Mesothelial cell of epicardium (in vitro differentiated cells): ENCODE results near the gene CASTOR1. TPM values are rescaled to one million over a fixed set of nuclear protein-coding genes. Genes with fewer than 3 reads are reported as not detected.
A peak's percentile ranks its signal among the peaks of the same experiment; 100 is the strongest.

Experiments used
- DNase-seq, 2 experiments: peaks; one replicate each; pipeline ENCODE4 v3.0.0; 2021; ENCODE audit warnings: low spot score in 2 of 2; ENCODE audit not compliant: unreplicated experiment in 2 of 2
- H3K27ac Mint-ChIP-seq: 2 replicates; pipeline ENCODE4 v1.8.0; 2021; ENCODE audit warnings: mixed read lengths
- H3K27me3 Mint-ChIP-seq: 2 replicates; pipeline ENCODE4 v1.8.0; 2021; ENCODE audit warnings: low read depth, mixed read lengths
- H3K36me3 Mint-ChIP-seq: 2 replicates; pipeline ENCODE4 v1.8.0; 2021; ENCODE audit warnings: mixed read lengths
- H3K4me1 Mint-ChIP-seq: 2 replicates; pipeline ENCODE4 v1.8.0; 2021; ENCODE audit warnings: mixed read lengths
- H3K4me3 Mint-ChIP-seq: 2 replicates; pipeline ENCODE4 v1.8.0; 2021; ENCODE audit warnings: mild to moderate bottlenecking, moderate library complexity, mixed read lengths
- H3K9me3 Mint-ChIP-seq: 2 replicates; pipeline ENCODE4 v1.8.0; 2021; ENCODE audit warnings: mixed read lengths
- total RNA-seq: library from RNA; stranded (reverse); gene quantifications from 3 replicates; pipeline ENCODE4 v1.2.1, GENCODE V29; 2021
- TF ChIP-seq, protein P1 (sequence below): fragments of 200-600 bp; sonication (generic); IDR thresholded peaks from one replicate; pipeline ENCODE4 v1.5.0; 2021; ENCODE audit warnings: antibody characterized with exemption; ENCODE audit not compliant: unreplicated experiment

Gene CASTOR1
- total RNA-seq, 1 donor from 2014 or later, result 13.5 TPM

DNA sequence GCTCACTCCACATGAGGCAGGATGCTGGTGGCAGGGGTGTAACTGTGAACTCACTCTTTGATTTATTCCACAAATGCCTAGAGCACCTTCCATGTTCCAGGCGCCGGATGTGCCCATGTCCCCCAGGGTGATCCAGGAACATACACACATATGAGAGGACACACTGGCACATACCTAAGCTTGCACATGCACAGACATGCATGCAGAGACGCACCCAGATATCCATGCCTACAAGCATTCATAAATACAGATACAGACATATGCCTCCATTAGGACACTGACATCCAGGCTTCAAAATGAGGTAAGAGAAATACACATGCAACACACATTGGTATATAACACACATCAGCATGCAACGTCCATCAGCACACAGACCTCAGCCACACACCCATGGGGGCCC is 27.2 kb downstream of the CASTOR1 start:
- Mint-ChIP-seq H3K27me3 (peaks cover 8% of the 10 kb centered on the region), H3K9me3 (no peaks in the 10 kb centered on the region), H3K4me3 (no peak overlapping the region), H3K36me3 (no peaks in the 10 kb centered on the region), H3K4me1 (no peaks in the 10 kb centered on the region), H3K27ac (no peak overlapping the region)
- TF ChIP-seq, protein P1, sequence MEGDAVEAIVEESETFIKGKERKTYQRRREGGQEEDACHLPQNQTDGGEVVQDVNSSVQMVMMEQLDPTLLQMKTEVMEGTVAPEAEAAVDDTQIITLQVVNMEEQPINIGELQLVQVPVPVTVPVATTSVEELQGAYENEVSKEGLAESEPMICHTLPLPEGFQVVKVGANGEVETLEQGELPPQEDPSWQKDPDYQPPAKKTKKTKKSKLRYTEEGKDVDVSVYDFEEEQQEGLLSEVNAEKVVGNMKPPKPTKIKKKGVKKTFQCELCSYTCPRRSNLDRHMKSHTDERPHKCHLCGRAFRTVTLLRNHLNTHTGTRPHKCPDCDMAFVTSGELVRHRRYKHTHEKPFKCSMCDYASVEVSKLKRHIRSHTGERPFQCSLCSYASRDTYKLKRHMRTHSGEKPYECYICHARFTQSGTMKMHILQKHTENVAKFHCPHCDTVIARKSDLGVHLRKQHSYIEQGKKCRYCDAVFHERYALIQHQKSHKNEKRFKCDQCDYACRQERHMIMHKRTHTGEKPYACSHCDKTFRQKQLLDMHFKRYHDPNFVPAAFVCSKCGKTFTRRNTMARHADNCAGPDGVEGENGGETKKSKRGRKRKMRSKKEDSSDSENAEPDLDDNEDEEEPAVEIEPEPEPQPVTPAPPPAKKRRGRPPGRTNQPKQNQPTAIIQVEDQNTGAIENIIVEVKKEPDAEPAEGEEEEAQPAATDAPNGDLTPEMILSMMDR, result no peak
- DNase-seq, result no peak

DNA sequence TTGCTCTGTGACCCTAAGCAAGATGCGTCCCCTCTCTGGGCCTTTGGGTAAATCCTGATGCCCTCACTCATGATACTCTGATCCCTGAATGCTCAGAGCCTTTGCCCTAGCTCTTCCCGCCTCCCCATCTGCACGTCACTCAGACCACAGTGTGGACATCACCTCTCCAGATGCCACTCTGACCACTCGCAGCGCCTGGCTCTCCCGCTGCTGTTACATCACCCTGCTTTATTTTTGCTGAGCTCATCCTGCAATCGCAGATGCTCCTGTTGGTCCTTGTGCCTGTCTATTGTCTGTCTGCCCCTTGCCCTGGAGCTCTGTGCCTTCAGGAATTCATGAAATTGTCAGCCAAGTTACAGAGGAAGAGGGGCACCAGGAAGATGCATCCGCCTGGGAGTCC is 28.2 kb downstream of the CASTOR1 start:
- Mint-ChIP-seq H3K9me3 (no peaks in the 10 kb centered on the region), H3K27me3 (peaks cover 8% of the 10 kb centered on the region), H3K4me1 (peaks cover 5% of the 10 kb centered on the region), H3K36me3 (no peaks in the 10 kb centered on the region), H3K27ac (no peak overlapping the region), H3K4me3 (no peak overlapping the region)
- DNase-seq, result no peak
- TF ChIP-seq, protein P1, result no peak

DNA sequence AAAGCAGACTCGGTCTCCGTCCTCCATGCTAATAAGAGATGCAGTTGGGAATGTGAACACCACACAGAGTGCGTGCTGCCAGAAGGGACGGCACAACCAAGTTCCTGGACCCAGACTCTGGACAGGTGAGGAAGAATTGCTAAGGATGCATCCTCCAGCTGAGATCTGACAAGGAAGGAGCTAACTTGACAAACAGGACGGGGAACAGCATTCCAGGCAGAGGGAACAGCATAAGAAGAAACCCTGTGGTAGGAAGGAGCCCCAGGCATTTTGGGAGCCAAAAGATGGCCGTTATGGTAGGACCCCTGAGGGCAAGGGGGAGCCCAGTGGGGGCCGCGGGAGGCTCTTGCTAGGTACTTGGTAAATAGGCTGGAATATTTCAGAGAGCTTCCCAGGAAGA is 28.6 kb downstream of the CASTOR1 start:
- no peak for DNase-seq
- TF ChIP-seq, protein P1, result no peak
- H3K36me3 Mint-ChIP-seq, result no peaks in the 10 kb centered on the region
- H3K4me3 Mint-ChIP-seq, result no peak overlapping the region
- peaks cover 7% of the 10 kb centered on the region for H3K4me1 Mint-ChIP-seq
- peaks cover 8% of the 10 kb centered on the region for H3K27me3 Mint-ChIP-seq
- H3K9me3 Mint-ChIP-seq, result no peaks in the 10 kb centered on the region
- H3K27ac Mint-ChIP-seq, result no peak overlapping the region

DNA sequence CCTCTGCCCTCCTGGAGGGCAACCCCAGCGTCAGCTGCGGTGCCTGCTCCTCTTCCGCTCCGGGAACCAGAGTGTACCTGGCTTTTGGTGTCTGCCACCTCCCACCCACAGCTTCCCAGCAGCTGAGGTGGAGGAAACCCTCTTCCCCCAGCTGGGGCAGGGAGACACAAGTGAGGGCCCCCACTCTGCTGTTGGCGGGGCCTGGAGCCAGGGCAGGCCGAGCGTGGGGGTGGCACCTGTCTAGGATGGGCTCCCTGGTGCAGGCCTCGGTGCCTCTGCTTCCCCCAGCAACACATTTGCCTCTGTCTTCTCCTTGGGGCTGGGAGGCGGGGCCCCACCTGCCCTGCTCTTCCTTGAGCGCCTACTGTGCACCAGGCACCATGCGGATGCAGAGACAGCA is 29.0 kb downstream of the CASTOR1 start:
- Mint-ChIP-seq H3K27ac (no peak overlapping the region), H3K36me3 (no peaks in the 10 kb centered on the region), H3K9me3 (no peaks in the 10 kb centered on the region), H3K4me1 (peaks cover 7% of the 10 kb centered on the region), H3K27me3 (peaks cover 8% of the 10 kb centered on the region), H3K4me3 (no peak overlapping the region)
- TF ChIP-seq, protein P1, result no peak
- DNase-seq, result no peak

DNA sequence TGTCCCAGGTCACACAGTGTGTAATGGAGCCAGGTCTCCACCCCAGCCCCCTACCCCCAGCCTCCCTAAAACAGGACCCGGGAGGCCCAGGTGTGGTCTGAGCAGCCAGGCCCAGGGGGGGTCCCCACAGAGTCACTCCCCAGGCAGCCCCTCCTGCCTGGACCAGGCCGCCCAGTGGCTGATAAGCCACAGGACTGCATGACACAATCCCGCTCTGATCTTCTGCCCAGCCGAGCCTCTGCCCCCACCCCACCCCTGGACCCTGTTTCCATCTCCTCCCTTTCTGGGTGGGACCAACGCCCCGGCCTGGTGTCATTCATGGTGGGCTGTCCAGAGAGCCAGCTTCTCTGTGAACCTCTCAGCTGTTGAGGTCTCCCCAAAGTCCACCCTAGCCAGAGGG is 35.0 kb downstream of the CASTOR1 start:
- Mint-ChIP-seq H3K27ac (peak overlapping the region; percentile 79), H3K4me1 (peaks cover 32% of the 10 kb centered on the region), H3K36me3 (no peaks in the 10 kb centered on the region), H3K9me3 (no peaks in the 10 kb centered on the region), H3K27me3 (no peaks in the 10 kb centered on the region), H3K4me3 (no peak overlapping the region)
- DNase-seq, result no peak
- TF ChIP-seq, protein P1, result no peak
